SKM-1 (cell line): ENCODE results near the gene FCHSD2.
"Not testable (repeated sequence)": the region's sequence is repeated elsewhere in the genome, so short reads cannot be mapped to it uniquely, and the experiment has no call there.

Source experiments
- DNase-seq: peaks from one replicate; lab custom pipeline; 2025; ENCODE audit not compliant: unreplicated experiment; lab: John Stamatoyannopoulos, UW

Gene FCHSD2

DNA sequence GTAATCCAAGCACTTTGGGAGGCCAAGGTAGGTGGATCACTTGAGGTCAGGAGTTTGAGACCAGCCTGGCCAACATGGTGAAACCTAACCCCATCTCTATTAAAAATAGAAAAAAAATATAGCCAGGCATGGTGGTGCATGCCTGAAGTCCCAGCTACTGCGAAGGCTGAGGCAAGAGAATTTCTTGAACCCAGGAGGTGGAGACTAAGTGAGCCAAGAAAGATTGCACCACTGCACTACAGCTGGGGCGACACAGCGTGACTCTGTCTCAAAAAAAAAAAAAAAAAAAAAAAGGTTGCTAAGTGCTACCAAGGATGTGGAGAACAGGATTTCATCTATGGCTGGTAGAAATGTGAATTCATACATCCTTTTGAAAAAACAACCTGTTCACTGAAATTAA is 291.3 kb downstream of the FCHSD2 start:
- DNase-seq, result no peak

DNA sequence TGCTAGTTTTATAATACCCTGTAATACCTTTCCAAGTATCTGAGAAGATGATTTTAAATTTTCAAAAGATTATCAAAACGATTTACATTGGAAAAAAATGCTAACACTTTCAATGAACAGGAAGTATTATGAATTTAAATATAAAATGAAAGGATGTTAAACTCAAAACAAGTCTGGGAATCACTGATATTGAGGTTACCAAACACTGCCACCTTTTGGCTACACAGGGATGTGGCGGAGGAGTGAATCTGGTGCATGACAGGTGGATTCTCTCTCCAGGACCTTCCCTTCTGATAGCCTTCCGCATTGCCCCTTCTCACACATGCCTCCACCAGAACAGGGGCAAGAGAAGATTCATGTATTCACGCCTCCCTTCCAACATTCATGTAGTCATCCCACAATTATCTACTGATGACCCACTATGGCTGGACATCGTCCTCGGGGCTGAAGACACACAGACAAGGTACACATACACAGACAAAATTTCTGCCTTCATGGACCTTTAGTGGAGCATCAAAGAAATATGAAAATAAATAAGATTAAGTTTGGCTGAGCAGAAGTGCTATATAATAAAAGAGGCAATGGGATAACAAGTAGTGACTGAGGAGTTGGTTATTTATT is 293.2 kb downstream of the FCHSD2 start:
- DNase-seq, result peak; percentile 43

DNA sequence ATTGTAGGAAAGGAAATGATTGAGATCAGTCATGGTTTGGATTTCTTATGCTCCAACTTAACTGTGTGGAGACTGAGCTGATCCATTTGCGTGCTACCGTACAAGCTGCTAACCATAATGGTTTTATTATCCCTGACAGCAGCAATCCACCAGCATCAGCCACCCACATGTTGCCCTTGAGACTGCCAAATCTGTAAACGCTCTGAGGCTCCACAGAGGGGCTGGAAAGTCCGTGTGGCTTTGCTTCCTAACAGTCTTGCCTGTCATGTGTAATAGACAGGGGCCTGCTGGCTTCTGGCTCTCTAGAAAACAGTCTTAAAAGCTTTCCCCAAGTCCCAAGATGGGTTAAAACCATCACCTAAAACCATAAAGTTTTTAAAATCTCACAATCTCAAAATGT is 297.8 kb downstream of the FCHSD2 start:
- DNase-seq, result no peak

DNA sequence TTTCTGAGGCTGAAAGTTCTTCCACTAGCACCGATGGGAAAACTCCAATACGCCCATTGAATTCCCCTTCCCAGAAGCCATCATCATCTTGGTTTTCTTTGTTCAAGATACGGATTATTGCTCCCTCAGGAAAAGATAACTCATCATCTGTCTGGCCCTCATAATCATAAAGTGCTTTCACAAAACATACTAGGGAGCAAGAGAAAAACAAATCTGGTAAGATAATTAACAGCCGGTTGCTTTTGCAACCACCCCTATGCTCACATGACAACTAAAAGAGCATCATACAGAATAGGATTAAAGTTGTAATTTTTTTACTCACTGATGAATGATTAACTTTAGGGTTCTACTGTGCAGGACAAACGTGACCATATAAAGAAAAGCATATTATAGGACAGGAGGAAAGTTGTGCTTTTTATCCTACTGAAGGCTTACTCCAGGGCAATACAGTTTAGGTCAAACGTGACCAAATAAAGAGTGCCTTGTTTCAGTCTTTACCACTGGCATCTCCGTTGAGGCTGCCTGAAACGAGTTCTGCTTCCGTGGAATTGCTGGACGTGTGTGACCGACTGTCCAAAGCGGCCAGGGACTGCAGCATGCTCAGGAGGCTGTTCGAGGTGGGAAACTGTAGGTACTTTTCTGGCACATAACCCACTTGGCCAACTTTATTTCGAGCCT is 299.3 kb downstream of the FCHSD2 start:
- DNase-seq, result no peak

DNA sequence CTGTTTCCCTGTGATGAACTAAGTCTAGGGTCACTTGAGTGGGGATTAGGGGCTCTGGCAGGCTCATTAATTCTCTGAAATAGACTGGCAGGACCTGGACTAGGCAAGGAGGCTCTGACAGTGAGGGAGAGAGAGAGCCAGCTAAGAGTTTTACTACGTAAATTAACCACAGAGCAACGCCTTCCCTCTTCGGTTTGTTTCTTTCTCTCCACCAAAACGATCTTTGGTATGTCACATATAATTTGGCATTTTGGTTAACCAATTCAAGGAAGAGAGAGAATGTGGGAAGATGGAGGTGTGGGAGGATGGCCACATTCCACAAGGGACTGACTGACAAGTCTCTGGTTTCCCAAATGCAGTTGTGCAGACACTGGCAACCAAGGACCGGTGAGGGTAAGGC is 300.0 kb downstream of the FCHSD2 start:
- no peak for DNase-seq

DNA sequence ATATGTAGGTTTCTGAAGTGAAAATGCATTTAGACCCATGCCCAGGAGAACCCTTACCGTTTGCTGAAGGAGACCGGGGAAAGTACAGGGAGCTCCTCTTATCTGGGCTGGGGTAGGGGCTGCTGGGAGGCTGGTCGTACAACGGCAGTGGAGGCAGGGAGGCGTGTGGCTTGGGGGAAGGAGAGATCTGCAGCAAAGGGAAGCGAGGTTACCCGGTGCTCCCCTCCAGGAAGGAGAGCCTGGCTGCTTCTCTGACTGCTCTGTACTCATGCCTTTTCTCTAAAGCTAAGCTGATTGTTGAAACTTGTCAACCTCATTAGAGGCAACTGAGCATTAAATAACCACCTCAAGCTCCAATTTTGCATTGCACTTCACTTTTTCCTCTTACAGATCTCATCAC is 300.7 kb downstream of the FCHSD2 start:
- DNase-seq, result no peak

DNA sequence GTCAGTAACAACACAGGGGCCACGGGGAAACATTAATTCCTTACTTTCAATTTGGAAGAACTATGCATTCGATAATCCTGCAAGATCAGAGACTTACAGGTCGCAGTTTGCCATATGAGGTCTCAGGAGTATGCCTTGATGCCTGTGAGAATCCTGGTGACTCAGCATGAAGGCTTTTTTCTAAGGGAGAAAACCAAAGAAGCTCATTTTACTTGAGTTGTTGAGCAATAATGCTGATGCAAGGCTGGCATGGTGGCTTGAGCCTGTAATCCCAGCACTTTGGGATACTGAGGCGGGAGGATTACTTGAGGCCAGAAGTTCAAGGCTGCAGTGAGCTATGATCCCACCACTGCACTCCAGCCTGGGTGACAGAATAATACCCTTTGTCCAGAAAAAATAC is 301.3 kb downstream of the FCHSD2 start:
- no peak for DNase-seq

DNA sequence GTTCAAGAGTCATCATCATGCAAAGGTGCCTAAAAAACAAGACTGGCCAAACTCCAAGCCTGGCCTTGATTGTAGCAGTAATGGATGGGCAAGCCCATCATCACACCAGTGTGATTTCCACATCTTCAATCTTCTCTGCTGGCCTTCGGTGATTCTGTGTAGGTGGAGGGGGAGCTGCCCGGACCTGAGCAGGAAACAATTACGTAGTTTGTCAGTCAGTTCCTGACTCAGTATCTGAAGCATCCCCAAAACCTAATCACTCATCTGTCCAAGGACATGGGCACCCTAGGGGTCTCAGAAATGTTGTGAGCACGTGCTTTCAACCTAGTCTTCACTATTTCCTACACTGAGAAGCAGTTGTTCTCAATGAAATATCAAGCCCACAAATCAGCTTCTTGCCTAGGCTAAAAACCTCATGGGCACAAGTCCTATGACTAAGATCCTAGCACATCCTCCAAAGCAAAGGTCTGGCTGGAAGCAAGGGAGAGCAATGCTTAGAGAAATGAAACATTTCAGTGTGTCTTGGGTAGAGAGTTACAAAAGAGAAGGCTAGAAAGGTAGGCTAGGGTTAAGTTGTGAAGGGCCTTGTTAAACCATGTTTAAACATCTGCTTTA is 303.3 kb downstream of the FCHSD2 start:
- no peak for DNase-seq

DNA sequence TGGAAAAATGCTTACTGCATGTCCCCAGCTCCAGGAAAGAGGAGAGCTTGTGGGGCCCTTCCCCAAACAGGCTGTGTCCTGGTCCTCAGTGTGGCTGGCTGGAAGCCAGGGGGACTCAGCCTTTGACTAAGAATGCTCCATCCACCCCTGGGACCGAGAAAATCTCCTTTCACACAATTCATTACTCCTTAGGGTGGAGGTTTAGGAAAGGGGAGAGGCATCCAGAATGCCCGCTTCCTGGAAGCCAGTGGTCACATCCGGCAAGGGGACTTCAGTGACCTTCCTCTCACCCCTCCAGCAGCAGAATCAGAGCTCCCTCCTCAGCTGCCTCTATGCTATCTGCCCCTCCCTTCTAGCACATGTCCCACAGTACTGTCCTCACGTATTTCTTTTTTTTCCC is 306.0 kb downstream of the FCHSD2 start:
- DNase-seq, result no peak

DNA sequence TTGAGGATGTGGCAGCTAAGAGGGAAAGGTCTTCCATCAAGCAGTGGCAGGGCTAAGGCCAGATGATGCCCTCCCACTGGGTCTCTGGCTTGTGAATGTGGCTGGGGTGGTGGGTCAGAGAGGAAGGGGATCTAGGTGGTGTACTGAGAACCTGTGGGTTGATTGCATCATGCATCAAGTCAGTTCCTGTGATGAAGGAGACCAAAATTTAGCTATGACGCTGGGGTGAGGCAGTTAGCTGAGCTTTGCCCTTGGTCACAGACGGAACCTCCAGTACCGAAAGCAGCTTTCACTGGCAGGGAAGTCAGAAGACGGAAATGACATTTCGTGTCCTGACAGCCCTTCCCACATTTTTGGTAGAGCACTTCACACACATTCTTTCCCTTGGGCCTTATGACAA is 307.2 kb downstream of the FCHSD2 start:
- no peak for DNase-seq

DNA sequence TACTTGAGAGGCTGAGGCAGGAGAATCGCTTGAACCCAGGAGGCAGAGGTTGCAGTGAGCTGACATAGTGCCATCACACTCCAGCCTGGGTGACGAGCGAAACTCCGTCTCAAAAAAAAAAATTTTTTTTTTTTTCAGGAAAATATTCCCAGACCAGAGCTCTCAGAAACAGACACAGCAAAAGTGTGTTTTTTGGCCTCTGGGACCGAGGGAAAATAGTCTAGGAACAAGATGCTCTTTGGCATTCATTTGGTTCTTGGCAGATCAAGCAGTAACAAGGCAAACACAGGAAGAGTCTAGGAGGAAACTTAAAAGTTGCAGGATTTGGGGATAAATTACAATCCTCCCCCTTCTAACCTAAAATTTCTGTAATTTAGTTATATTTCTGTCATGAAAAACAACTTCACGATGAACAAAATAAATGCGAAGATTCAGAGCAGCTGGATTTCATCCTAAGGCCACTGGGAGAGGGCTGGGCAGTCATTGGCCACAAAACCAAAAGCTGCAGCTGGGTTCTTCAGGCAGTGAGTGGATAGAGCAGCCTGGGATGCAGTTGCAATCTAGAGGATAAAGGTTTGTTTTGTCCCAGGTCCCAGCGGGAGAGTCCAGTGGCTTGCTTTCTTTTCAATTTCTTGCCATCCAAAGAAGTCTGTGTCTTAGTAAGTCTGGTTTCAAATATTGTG is 308.2 kb downstream of the FCHSD2 start:
- DNase-seq, result no peak

DNA sequence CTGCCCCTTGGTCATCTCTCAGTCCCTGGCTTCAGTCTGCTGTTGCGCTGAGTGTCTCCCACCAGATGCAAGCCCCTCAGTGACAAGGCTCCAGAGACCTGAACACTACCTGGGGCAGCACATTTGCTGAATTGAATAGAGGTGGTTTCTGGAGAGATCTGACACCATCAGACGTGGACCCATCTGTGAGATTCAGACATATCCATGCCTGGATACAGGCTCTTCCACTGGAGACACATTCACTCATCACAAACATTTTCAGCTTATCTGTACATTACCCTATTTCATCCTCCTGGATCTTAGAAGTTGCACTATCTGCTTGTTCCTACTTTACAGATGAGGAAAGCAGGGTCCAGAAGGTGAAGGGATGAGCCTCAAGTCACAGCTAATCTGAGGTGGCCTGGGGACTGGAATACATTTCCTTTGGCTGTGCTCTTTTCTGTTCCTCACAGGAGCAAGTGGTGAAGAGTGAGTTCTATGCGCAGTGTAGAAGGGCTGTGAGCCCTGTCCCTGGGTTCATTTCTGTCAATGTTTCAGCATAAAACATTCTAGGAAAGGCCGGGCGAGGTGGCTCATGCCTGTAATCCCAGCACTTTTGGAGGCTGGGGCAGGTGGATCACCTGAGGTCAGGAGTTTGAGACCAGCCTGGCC is 308.9 kb downstream of the FCHSD2 start:
- DNase-seq, result no peak

DNA sequence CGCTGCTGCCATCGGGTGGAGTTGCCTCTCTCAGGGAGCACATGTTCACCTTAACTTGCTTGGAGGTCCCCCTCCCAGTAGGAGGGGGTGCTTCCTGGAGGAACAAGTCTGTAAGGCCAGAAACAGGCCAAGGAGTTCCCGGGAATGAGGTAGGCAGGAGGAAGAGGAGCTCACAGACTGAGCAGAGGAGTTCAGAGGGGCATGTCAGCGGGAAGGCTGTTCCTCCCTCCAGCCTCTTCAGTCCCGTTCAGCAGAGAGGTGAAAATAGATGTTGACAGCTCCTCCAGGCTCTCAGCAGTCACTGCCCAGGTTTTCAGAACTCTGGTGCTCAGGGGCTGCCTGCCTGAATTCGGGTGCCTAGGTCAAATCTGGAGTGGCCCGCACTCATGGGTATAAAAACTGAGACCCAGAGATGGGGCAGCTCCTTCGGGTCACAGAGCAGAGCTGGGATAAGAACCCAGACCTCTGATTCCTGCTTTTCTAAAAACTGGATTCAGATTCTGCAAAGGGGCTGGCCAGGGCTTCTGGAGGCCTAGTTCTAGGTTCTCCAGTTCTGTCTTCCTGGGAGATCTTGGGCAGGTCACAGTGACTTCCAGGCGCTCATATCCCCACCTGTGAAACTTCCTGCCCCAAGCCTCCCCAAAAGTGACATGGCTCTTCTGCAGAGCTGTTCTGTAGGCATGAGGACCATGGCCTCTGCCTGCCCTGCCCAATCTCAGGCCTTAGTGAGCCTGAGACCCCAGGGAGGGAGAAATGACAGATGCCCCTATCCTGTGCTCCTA is 309.6 kb downstream of the FCHSD2 start:
- no peak for DNase-seq

DNA sequence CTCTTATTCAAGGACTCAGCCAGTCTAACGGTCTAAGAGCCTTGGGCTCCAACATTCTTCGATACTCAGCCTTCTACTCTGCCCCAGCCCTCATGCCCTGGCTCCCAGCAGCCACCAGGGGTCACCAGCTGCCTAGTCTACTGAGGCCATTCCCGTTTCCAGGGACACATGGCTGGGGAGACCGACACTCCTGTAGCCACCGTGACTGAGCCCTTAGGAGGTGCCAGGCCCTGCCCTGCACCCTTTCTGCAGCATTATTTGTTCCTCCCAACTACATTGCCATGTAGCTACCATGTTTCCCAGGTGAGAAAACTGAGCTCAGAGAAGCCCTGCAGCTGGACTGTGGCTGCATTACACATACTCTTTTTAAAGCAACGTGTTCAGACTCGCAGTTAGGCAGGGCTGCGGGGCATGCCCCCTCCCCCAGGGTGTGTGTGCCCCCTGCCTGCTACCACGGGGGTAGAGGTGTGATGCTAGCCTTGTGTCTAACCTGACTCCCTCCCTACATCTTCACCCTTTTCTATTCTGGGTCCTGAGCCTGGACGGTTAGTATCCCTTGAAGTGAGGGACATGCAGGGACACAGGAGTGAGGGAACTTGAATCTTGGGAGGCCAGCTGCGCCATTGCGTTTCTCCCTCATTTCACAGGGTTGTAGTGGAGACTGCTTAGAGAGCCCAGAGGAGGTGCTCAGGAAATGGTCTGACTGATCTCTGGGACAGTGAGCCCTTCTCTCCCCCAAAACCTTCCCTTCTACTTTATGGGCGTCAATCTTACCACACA is 310.4 kb downstream of the FCHSD2 start:
- DNase-seq, result peak; percentile 33

DNA sequence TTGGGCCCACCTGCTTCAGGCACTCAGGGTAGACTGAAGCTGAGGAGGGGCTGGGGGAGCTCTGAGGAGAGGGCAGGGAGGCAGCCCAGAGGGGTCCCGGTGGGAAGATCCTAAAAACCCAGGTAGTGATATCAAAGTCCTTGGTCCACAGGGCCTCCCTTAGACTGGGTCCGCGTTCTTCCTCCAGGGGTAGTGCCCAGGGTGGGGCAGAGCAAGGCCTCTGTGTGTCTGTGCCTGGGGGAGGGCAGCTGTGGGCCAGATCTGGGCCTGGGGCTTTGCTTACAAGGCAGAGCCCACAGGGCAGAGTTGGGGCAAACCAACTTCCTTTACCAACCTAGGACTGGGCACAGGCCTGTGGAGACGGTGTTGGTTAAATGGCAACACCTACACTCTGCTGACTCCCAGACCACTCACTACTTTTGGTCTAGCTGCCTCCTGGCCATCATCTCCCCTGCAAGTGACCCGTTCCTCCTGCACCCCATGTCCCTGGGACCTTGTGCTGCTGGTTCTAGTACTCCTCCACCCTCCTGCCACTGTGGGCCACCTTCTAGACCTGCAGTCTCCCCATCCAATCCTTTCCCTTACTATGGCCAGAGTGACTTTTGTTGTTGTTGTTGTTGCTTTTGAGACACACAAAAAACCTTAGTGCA is 312.1 kb downstream of the FCHSD2 start:
- DNase-seq, result no peak

DNA sequence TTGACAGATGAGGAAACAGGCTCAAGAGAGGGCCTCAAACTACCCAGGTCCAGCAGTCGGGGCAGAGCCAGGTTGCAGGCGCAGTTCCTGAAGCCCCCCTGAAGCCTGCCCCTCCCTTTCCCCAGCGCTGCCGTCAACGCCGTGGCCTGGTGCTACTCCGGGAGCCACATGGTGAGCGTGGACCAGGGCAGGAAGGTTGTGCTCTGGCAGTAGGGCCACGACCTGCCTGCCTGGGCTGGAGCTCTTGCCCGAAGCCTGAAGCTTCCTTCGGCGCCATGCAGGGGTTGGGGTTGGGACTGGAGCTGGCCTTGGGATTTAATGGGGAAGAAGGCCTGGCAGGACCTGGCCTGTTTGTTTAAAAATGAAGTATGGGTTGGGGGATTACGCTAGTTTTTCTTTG is 312.9 kb downstream of the FCHSD2 start:
- no peak for DNase-seq

DNA sequence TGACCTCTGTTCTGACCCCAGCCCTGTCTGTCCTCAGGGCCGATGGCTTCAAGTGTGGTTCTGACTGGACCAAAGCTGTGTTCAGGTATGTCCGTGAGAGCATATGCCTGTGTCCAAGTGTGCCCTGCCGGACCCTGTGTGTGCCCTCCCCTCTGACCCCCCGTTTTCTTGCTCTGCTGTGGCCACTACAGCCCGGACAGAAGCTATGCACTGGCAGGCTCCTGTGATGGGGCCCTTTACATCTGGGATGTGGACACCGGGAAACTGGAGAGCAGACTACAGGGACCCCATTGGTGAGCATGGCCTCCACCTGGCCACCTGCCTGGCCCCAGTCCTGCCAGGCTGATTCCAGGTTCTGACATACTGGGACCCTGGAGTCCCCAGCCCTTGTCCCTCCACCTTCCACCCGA is 313.4 kb downstream of the FCHSD2 start:
- no peak for DNase-seq

DNA sequence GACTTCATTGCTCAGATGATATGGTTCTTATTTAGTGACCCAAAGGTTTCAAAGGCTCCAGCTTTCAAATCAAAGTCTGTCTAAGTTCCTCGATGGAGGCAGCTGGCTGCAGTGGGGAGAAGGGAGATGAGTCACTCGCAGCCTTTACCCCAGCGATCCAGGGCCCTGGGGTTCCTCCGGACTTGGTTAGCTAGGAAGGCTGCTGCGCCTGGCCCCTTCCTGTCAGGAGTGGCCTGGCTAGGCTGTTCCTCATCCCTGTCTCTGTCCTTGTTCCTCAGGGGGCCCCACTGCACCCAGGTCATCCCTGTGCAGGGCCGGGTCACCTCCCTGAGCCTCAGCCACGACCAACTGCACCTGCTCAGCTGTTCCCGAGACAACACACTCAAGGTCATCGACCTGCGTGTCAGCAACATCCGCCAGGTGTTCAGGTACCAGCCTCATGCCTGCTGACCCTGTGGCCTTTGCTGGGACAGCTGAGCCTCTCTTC is 314.0 kb downstream of the FCHSD2 start:
- DNase-seq, result no peak

DNA sequence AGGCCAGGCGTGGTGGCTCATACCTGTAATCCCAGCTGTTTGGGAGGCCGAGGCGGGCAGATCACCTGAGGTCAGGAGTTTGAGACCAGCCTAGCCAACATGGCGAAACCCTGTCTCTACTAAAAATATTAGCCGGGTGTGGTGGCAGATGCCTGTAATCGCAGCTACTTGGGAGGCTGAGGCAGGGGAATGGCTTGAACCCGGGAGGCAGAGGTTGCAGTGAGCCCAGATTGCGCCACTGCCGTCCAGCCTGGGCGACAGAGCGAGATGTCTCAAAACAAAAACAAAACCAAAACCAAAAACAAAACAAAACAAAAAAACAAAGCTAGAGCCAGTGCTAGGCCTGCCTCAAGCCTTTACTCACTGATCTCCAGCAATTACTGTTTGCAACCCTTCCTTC is 314.5 kb downstream of the FCHSD2 start:
- not testable (repeated sequence) for DNase-seq
